ENCODE results near the gene NFKBIE.

Gene NFKBIE

DNA sequence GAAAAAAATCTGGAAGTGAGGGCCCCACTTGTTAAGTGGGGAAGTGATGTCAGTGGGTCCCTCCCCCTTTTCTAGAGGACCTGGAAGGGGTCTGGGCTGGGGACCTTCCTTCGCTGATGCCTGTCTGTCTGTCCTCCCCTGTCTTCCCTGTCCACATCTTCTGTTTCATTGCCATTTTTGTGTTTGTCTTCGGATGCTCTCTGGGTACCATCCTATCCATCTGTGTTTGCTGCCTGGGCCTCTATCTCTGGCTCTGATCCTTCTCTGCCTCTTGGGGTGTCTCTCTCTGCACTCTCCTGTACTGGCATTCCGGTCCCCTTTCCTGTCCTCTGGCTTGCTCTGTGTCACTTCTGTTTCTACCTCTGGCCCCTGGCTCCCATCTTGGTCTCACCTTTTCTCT is 7.2 kb upstream of the NFKBIE start:
- no peak for DNase-seq (ENCODE audit: low read depth)

DNA sequence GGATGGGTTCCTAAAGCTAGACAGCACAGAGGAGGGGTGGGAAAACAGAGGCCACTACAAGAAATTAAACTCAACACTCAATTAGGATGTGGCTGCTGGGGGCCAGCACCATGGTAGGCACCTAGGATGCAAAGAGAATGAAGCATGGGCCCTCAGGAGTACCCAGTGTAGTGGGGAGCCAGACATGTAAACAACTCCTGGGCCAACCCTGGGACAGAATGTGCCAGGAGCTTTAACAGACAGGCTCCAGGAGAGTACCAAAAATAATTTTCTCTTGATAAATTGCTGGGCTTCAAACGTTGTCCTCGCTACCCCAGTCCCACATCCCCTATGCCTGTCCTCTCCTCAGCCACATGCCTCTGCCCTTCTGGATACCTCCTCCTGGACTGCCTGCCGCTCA is 6.6 kb upstream of the NFKBIE start:
- DNase-seq (ENCODE audit: low read depth) = no peak

DNA sequence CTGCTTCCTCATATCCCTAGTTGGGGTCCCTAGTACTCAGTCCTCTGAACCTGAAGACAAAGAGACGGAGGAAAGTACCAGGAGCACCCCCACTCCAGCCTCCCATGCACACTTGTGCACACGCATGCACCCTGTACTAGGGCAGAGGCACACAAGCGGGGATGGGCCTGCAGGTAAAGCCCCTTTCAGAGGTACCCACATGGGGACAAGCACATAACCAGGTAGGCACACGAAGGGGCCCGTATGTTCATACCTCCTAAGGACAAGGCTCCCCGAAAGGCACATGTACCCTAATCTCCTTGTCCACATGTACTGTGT is 6.0 kb upstream of the NFKBIE start:
- DNase-seq (ENCODE audit: low read depth) = no peak

DNA sequence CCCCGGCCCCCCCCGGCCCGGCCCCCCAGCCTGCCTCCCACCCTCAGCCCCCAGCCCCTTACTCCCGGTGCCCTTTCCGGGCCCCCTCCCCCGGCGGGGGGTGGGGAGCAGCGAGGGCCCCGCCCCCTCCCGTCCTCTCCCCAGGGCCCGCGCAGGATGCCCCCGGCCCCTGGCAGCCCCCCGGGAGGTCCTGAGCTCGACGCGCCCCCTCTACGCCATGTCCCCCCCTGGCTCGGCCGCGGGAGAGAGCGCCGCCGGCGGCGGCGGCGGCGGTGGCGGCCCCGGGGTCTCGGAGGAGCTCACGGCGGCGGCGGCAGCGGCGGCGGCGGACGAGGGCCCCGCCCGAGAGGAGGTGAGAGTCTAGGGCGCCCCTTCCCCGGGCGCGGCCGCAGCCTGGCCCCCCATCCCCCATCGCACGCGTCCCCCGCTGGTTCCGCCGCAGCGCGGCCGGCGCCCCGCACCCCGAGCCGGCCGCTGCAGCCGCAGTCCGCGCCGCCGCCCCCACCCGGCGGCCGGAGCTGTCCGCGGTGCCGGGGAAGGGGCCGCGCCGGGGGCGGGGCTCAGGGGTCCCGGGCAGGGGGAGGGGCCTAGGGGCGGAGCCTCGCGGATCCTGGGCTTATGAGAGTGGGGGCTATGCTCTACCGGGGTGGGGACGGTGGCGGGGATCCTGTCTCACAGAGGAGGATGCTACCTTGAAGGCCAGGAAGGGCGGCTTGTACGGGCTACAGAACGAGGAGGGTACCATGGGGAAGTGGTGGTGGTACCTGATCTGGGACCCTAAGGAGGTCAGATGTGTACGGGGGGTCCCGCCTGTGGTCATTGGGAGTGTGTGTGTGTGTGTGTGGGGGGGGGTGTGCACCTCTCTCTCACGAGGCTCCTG is 5.4 kb upstream of the NFKBIE start:
- no peak for DNase-seq (ENCODE audit: low read depth)

DNA sequence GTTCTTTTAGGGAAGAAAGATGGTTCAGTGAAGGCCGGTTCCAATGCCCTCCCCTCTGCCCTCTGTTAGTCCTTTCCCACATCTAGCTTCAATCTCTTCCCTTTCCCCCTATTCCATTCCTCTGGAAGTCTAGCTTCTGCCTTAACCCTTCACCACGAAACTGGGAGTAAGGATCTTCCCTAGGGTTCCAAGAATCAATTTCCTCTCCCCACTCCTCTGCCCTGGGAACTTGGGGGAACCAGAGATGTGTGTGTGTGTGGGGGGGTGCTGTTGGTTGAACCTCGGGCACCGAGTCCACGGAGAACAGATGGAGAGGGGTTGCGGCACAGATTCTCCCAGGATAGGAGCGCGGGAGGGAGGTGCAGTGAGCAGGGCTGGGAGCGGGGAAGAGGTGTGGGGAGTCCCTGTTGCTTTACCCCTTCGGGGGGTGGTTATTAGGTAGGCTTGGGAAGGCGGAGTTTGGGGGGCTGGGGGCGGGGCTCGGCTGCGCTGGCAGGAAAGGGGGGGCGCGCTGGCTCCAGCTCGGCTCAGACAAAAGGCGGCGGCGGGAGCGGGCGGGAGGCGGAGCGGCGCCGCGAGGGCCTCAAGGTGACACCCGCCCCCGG is 4.7 kb upstream of the NFKBIE start, which contains the start of gene TMEM151B:
TMEM151B (plus strand) TSS at position 530 of the 605 bp plus-strand sequence. CDS start 293 bp downstream, outside the sequence.
- DNase-seq (ENCODE audit: low read depth) = no peak

DNA sequence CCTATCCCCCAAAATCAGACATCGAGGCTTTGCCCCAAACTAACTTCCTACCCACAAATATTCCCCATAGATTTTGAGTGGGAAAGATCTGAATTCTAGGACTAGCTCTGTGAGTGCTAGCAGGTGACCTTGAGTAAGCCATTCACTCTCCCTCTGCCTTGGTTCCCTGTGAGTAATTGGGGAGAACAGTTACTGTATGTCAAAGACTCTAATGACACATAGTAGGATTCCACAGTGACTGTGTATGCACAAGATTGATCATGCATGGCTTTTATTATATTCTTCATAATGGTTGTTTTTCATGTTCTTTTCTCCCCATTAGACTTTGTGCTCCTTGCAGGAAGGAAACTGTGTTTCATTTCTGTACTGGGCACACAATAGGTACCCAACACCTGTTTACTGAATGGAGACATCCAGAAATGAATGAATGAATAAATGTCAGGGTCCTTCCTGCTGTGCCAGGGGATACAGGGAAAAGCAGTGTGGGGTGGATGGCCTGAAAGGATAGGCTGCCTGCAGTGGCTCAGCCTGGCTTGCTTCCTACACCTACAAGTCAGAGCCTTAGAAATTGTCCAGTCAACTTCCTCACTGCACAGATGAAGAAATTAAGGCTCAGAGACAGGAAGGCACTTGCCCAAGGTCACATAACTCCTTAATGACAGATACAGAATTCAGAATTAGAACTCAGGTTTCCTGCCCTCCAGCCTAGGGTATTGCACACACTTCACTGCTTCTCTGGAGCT is 4.0 kb upstream of the NFKBIE start:
- no peak for DNase-seq (ENCODE audit: low read depth)

DNA sequence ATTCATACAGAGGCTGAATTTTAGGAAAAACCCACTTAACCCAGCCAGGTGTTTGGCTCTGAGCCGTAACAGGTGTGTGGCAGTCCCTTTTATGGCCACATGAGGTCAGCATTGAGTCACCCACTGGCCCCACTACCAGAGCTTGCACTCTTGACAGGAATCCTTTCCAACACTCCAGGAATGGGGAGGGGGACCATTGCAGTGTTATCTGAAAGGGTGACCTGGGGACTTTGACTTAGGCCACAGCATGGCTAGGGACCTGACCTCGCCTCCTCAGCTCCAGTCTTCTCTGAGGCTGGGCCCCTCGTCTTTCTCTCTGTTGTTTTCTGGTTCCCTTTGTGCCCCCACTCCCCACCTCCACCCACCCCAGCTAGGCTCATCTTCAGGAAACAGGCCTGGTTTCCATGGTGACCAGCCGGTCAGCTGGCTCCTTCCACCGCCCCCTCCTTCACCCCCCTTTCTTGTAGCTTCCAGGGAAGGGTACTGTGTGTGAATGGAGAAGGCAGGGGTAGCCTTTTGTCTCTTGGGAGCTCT is 2.8 kb upstream of the NFKBIE start:
- no peak for DNase-seq (ENCODE audit: low read depth)

DNA sequence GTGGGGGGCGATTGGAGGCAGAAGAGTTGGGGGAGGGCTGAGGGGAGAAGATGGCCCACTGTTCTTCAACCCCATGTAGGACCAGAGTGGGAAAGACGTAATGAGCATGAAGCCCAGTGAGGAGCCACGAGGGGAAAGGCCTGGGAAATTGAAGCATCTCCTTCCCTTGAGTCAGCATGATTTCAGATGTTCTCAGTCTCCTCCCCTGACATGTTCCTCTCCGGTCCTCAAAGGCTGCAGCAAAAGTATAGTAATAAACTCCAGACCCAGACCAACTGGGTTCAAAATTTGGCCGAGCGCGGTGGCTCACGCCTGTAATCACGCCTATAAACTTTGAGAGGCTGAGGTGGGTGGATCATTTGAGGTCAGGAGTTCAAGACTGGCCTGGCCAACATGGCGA is 1.9 kb upstream of the NFKBIE start:
- DNase-seq (ENCODE audit: low read depth) = no peak

DNA sequence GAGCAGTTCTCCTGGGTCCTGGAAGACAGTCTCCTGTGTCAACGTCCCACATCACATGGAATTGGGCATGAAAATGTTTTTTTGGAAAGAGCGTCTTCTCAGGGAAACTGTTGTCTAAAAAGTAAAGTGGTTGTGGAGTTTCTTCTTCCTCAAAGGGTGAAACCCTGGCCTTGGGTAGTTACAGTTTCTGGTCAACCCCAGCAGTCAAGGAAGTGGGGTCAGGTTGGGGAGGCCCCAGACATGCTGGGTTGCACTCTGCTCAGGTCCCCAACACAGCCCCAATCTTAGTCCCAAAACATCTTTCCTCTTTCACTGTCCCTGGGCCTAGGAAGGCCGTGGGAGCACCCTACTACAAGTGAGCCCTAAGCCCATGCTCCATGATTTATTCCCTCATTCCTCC is 996 bp upstream of the NFKBIE start:
- DNase-seq (ENCODE audit: low read depth) = no peak

DNA sequence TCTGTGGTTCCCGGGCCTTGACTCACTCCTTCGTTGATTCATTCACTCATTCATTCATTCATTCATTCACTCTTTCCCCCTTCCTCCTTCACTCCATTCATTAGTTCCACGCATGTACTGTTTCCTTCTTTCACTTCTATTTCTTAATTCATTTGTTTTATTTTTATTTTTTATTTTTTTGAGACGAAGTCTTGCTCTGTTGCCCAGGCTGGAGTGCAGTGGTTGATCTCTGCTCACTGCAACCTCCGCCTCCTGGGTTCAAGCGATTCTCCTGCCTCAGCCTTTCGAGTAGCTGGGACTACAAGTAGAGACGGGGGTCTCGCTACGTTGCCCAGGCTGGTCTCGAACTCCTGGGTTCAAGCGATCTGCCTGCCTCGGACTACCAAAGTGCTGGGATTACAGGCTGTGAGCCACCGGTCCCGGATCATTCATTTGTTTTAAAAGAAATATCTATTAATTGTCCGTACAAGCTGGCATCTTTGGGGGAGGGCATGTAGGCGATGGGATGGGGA is 427 bp upstream of the NFKBIE start:
- no peak for DNase-seq (ENCODE audit: low read depth)

DNA sequence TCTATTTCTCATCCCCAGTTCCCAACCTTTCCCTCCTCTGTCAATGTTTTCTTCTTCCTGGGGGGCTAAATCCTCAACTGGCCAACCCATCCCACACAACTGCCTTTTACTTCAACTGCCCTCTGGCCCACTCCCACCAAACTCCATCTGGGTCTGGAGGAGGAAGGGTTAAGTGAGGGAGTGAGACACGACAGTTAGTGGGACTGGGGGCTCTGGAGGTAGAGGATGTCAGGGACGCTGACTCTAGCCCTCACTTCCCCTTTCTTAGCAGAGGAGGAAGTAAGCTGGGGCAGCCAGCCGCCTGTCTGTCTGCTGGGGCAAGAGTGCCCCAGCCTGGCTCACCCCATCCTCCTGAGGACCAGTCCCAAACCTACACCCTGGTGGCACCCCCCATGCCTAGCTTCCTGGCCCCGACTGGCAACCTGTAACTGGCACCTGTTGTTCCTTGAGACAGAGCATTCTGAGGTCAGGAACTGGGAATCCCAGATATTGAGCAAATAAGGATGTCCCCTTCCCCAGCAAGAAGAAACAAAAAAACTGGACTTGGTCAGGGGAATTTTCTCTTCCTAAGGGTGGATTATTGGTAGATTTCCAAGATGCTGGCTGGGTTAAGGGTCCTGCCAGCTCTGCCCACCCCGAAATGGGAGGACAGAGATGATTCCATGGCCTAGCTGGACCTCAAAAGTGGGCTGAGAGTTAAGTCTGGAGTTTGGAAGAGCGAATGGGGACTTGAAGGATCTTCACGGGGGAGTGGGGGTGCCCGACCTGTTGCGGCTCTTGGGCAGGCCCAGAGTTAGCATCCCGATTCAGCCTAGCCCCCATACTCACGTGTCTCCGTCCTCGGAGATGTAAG is 971 bp downstream of the NFKBIE start:
- DNase-seq (ENCODE audit: low read depth) = no peak

DNA sequence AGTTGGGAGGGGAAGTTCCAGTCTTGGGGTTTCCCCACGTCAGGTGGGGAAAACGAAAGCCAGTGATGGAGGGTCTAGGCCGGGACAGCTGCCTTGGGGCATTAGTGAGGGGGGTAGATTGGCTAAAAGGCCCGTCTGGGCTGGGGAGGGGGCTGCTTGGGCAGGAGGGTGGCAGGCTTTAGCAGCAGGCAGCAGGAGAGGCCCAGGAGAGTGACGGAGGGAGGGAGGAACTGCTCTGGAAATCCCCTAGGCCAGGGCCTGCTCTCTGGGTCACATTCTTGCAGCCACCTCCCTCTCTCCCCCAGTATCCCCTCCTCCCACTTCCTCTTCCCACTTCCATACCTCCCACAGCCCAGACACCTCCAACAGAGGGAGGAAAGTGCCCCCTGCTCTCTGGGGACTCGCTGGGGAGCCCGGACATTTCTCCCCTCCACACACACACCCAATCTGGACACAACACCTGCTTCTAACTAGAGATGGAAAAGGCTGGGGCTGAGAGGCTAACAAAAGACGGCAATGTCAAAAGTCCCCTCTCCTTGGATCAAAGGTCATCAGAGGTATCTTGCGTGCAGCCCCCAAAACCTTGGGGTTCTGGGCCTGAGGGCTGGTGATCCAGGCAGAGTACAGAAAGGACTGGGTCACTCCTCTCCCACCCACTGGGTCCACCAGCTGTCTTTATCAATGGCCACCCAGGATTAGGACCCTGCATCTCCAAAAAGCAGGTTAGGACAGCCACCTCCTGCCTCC is 1.8 kb downstream of the NFKBIE start:
- DNase-seq (ENCODE audit: low read depth) = no peak

DNA sequence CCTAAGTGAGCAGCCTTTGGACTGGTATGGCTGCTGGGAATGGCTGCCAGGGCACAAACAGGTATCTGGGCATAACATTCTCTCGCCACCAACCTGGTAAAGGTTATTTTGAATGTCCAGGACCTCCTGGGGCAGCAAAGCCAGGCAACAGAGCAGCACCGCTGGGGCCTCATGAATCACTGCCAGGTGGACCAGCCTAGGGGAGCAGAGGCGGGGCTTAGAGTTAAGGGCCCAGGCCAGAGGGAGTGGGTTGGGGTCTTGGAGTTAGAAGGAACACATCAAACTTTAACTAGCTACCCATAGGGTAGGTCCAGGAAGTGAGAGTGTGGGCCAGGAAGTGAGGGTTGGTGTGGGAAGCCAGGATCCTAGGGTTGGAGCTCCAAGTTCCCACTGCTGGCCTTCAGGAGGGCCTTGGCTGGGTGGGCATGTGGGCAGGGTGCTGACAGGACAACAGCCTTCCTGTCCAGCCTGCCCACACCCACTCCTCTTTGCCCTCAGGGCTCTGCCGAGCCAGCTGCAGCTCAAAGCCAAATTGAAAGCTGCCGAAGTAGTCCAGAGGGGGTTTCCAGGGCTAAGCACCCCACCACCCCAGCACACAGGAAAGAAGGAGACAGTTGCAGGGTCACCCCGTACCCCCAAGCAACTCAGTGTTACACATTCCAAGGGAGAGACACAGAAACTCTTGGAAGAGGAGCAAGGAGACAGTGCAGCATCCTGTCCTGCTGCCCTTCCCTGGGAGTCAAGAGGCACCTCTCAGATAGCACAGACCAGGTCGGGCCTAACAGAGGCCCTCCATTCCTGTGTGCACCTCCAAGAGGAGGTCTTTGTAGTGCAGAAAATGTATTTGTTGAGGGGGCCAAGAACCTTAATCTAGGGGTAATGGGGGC is 2.6 kb downstream of the NFKBIE start:
- DNase-seq (ENCODE audit: low read depth) = no peak

DNA sequence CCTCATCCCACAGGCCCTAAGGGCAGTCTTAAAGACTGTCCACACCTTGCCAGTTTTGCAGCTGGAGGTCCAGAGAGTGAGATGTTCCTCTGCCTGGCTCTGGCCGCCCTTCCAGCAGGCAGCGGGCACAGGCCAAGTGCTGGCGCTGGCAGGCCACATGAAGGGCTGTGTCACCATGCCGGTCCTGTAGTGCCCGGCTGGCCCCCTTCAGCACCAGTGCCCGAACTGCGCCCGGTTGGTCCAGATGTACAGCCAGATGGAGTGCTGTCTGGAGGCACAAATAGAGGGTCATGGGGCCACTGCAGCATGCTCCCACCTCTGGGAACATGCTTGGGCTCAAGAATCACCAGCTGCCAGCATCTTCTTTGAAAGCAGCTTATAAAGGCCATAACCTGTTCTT is 3.8 kb downstream of the NFKBIE start:
- DNase-seq (ENCODE audit: low read depth) = no peak

DNA sequence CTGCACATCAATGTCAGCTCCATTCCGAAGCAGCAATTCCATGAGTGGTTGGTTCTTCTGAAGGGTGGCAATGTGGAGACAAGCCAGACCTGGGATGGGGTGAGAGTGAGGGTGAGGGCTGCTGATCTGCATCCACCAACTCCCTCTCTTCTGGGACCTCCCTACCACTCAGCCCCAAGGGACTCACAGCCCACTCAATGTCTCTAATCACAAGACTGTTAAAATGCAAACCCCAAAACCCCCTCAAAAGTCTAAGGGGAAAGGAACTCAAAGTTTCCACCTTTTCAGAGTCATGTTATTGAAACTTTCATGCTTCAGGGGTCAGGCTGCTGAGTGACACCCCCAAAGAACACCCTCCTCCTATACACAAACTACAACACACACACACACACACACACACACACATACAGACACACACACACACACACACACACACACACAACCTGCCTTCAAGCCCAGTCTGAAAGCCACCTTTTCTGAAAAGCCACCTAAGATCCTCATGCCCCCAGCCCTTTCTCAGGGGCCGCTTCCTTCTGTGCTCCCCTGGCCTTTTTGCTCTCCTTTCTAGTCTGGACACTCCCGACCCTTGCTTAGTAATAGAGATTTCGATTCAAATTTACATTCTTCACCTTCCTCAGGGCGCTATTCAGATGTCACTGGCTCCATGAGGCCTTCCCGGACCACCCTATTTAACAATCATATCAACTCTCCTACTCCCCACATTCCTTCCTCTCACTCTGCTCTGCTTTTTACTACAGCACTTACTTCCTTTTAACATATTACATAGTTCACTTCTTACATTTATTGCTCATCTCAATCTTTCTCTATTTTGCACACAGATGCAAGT is 4.7 kb downstream of the NFKBIE start:
- no peak for DNase-seq (ENCODE audit: low read depth)

DNA sequence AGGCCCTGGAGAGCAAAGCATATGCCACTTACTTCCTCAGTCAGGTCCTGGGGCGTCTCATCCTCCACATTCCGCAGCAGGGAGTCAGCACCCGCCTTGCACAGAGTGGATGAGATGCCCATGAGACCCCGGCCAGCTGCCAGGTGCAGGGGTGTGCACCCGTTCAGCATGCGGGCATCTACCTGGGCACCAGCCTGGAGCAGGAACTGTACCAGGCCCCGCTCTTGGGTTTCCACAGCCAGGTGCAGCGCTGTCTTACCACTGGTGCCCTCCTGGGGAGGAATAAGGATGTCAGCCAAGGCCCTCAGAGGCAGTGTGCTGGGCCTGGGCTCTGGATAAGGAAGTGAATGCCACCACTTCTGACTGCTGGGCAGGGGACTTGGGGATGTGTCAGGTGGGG is 5.3 kb downstream of the NFKBIE start:
- no peak for DNase-seq (ENCODE audit: low read depth)

DNA sequence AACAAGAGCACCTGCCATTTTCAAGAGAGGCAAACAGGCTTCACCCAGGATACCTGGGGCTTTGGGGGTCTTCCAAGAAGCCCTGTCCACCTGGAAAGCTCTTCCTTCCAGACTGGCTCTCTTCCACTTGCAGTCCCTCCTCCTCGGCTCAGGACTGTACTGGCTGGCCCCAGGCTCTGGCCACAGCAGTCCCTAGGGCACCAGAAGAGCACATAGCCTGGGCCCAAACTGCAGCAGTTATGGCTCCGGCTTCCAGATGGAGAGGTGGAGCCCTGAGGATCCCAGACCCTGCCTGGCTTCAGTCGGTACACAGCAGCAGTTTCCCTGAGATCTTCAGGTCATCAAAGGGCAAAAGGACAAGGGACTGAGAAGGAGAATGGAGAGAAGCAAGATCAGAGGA is 6.4 kb downstream of the NFKBIE start:
- DNase-seq (ENCODE audit: low read depth) = no peak

DNA sequence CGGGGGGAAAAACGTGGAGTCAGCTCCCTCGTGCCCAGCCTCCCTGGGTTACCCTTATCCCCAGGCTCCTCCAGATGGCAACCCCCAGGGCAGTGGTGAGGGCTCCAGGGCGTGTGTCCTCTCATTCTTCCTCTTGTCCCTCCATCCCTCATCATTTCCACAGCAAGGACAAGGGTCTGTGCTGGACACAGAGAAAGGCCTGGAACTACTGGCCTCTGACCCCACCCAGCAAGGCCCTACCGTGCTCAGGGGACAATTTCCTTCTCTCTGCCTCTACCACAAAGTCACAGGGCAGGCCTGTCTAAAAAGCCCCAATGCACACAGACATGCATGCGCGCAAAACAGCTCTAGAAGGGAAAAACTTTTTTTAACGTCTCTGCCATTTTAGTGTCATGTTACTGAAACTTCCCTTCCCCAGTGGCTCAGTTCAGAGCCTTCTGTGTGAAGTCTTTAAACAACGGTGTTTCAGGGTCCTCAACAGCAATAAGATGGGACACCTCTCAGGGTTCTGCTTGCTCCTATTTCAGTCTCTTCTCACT is 7.0 kb downstream of the NFKBIE start:
- no peak for DNase-seq (ENCODE audit: low read depth)
